Neutrophil (primary cell): ENCODE measurements around the gene CA10.

Experiments
- H3K27ac ChIP-seq: fragments of 200-600 bp; sonication (generic); 2 replicates; pipeline ENCODE4 v1.5.1; 2016; ENCODE audit warnings: mild to moderate bottlenecking, moderate library complexity
- H3K27me3 ChIP-seq: fragments of 200-600 bp; sonication (generic); 2 replicates; pipeline ENCODE4 v1.6.0; 2016; ENCODE audit warnings: mild to moderate bottlenecking
- H3K36me3 ChIP-seq: fragments of 200-600 bp; sonication (generic); 2 replicates; pipeline ENCODE4 v1.5.1; 2017
- H3K4me1 ChIP-seq, 2 experiments: fragments of 200-600 bp in 1 of 2; sonication (generic) in 1 of 2; 1 replicate in 1 of 2; 2 replicates in 1 of 2; pipeline versions ENCODE4 v1.5.1 to v1.6.1; 2013 to 2016; ENCODE audit warnings: low read depth in 1 of 2, low read length in 1 of 2, mild to moderate bottlenecking in 1 of 2, moderate library complexity in 1 of 2; ENCODE audit not compliant: control insufficient read depth in 1 of 2, insufficient read depth in 1 of 2
- H3K4me3 ChIP-seq, 2 experiments: fragments of 200-600 bp in 1 of 2; sonication (generic) in 1 of 2; 1 replicate in 1 of 2; 2 replicates in 1 of 2; pipeline ENCODE4 v1.5.1; 2013 to 2016; ENCODE audit warnings: low read depth in 1 of 2, low read length in 1 of 2, mild to moderate bottlenecking in 1 of 2, moderate library complexity in 1 of 2
- H3K9me3 ChIP-seq: fragments of 200-600 bp; sonication (generic); 2 replicates; pipeline ENCODE4 v1.5.1; 2016
- CTCF ChIP-seq: fragments of 200-600 bp; sonication (generic); IDR thresholded peaks from 2 replicates; pipeline ENCODE4 v1.5.1; 2016; ENCODE audit warnings: antibody characterized with exemption

The CA10 gene

GRCh38 chr17:51914577-51914976 is 243.9 kb downstream of the CA10 start:
- no peak overlapping the region for H3K27ac ChIP-seq
- no peaks in the 10 kb centered on the region for H3K4me1 ChIP-seq
- TF ChIP-seq CTCF = no peak

GRCh38 chr17:51913491-51914205 is 244.9 kb downstream of the CA10 start:
- Histone ChIP-seq H3K9me3 (no peaks in the 10 kb centered on the region), H3K4me3 (no peak overlapping the region), H3K27me3 (no peaks in the 10 kb centered on the region), H3K36me3 (no peaks in the 10 kb centered on the region), H3K27ac (no peak overlapping the region), H3K4me1 (no peaks in the 10 kb centered on the region)
- no peak for TF ChIP-seq CTCF

More at GRCh38 chr17:51914577-51914976, 243.9 kb downstream of the CA10 start:
- H3K27me3 ChIP-seq = no peaks in the 10 kb centered on the region
- H3K36me3 ChIP-seq = no peaks in the 10 kb centered on the region
- no peak overlapping the region for H3K4me3 ChIP-seq
- no peaks in the 10 kb centered on the region for H3K9me3 ChIP-seq

GRCh38 chr17:51912939-51913338 is 245.6 kb downstream of the CA10 start:
- no peaks in the 10 kb centered on the region for H3K4me1 ChIP-seq
- no peak overlapping the region for H3K27ac ChIP-seq
- H3K27me3 ChIP-seq = no peaks in the 10 kb centered on the region
- no peaks in the 10 kb centered on the region for H3K36me3 ChIP-seq
- TF ChIP-seq CTCF = no peak
- no peak overlapping the region for H3K4me3 ChIP-seq
- H3K9me3 ChIP-seq = no peaks in the 10 kb centered on the region

- Histone ChIP-seq H3K9me3 (no peaks in the 10 kb centered on the region), H3K36me3 (no peaks in the 10 kb centered on the region), H3K4me1 (no peaks in the 10 kb centered on the region), H3K4me3 (no peak overlapping the region), H3K27ac (no peak overlapping the region), H3K27me3 (no peaks in the 10 kb centered on the region)
- no peak for TF ChIP-seq CTCF
Observed at GRCh38 chr17:51911237-51911636, 247.3 kb downstream of the CA10 start.

- no peak for TF ChIP-seq CTCF
- Histone ChIP-seq H3K4me3 (no peak overlapping the region), H3K9me3 (no peaks in the 10 kb centered on the region), H3K4me1 (no peaks in the 10 kb centered on the region), H3K36me3 (no peaks in the 10 kb centered on the region), H3K27ac (no peak overlapping the region), H3K27me3 (no peaks in the 10 kb centered on the region)
Observed at GRCh38 chr17:51909971-51910370, 248.5 kb downstream of the CA10 start.
